SK-N-SH treated with all-trans-retinoic acid at 6 μM for 48 hours (cell line): ENCODE measurements around the gene HYPK.

Experiments used
- ATAC-seq: fragments of 200-7000 bp; cut with Tn5 transposase; 3 replicates; pipeline ENCODE4 v1.9.1; 2020; ENCODE audit warnings: mild to moderate bottlenecking, moderate library complexity
- BACH2 ChIP-seq: fragments of 250-450 bp; sonication (Bioruptor Pico); IDR thresholded peaks from 2 replicates; pipeline ENCODE4 v1.9.0; 2021; ENCODE audit warnings: mild to moderate bottlenecking, borderline replicate concordance
- ESRRG ChIP-seq: fragments of 250-450 bp; sonication (Bioruptor Pico); IDR thresholded peaks from 2 replicates; pipeline ENCODE4 v1.6.1; 2021; ENCODE audit warnings: mild to moderate bottlenecking
- GLIS3 ChIP-seq: fragments of 250-450 bp; sonication (Bioruptor Pico); IDR thresholded peaks from 2 replicates; pipeline ENCODE4 v1.5.0; 2020; ENCODE audit warnings: mild to moderate bottlenecking, moderate library complexity
- ISL1 ChIP-seq: fragments of 250-450 bp; sonication (Bioruptor Pico); IDR thresholded peaks from 2 replicates; pipeline ENCODE4 v2.1.2; 2022; ENCODE audit warnings: mild to moderate bottlenecking, moderate library complexity
- OSR1 ChIP-seq: fragments of 250-450 bp; sonication (Bioruptor Pico); IDR thresholded peaks from 2 replicates; pipeline ENCODE4 v1.8.0; 2022; ENCODE audit warnings: moderate library complexity, mild to moderate bottlenecking, inconsistent platforms
- RARB ChIP-seq: fragments of 250-450 bp; sonication (Bioruptor Pico); IDR thresholded peaks from 2 replicates; pipeline ENCODE4 v1.8.0; 2021; ENCODE audit warnings: mild to moderate bottlenecking, moderate library complexity
- SNAI2 ChIP-seq: fragments of 250-450 bp; sonication (Bioruptor Pico); IDR thresholded peaks from 2 replicates; pipeline ENCODE4 v1.5.0; 2020; ENCODE audit warnings: mild to moderate bottlenecking, moderate library complexity
- TOX ChIP-seq: fragments of 250-450 bp; sonication (Bioruptor Pico); IDR thresholded peaks from 2 replicates; pipeline ENCODE4 v1.8.0; 2021; ENCODE audit warnings: mild to moderate bottlenecking, moderate library complexity, borderline replicate concordance
- ZFP3 ChIP-seq: fragments of 250-450 bp; sonication (Bioruptor Pico); IDR thresholded peaks from 2 replicates; pipeline ENCODE4 v1.5.0; 2020; ENCODE audit warnings: mild to moderate bottlenecking, moderate library complexity
- ZFP30 ChIP-seq: fragments of 450-650 bp; formaldehyde crosslinking; IDR thresholded peaks from 2 replicates; pipeline ENCODE4 v1.5.0; 2022; ENCODE audit warnings: mild to moderate bottlenecking, moderate library complexity
- ZNF70 ChIP-seq: fragments of 450-650 bp; formaldehyde crosslinking; IDR thresholded peaks from 2 replicates; pipeline ENCODE4 v1.5.0; 2020; ENCODE audit warnings: mild to moderate bottlenecking, moderate library complexity
- ZNF8 ChIP-seq: fragments of 450-650 bp; formaldehyde crosslinking; IDR thresholded peaks from 2 replicates; pipeline ENCODE4 v1.5.0; 2020; ENCODE audit warnings: mild to moderate bottlenecking, moderate library complexity
- TF ChIP-seq, protein P1 (sequence below): fragments of 250-450 bp; sonication (Bioruptor Pico); IDR thresholded peaks from 2 replicates; pipeline ENCODE4 v1.5.1; 2021; ENCODE audit warnings: mild to moderate bottlenecking, moderate library complexity

HYPK gene

DNA sequence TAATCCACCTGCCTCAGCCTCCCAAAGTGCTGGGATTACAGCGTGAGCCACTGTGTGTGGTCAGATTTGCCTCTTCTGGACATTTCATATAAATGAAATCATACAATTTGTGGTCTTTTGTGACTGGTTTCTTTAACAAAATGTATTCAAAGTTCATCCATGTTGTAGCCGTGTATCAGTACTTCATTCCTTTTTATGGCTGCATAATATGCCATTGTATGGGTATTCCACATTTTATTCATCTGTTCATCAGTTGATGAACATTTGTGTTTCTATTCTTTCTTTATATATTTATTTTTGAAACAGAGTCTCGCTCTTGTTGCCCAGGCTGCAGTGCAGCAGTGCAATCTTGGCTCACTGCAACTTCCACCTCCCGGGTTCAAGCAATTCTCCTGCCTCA lies 52.2 kb downstream of the HYPK start:
- TF ChIP-seq OSR1 (CRISPR knock-in tag) (no peak), ZNF70 (CRISPR knock-in tag) (no peak), ZFP30 (CRISPR knock-in tag) (no peak), ZFP3 (no peak), RARB (CRISPR knock-in tag) (no peak), BACH2 (CRISPR knock-in tag) (no peak), ISL1 (CRISPR knock-in tag) (no peak), GLIS3 (no peak), TOX (no peak), ZNF8 (CRISPR knock-in tag) (no peak), SNAI2 (CRISPR knock-in tag) (no peak), ESRRG (no peak)
- TF ChIP-seq, protein P1, sequence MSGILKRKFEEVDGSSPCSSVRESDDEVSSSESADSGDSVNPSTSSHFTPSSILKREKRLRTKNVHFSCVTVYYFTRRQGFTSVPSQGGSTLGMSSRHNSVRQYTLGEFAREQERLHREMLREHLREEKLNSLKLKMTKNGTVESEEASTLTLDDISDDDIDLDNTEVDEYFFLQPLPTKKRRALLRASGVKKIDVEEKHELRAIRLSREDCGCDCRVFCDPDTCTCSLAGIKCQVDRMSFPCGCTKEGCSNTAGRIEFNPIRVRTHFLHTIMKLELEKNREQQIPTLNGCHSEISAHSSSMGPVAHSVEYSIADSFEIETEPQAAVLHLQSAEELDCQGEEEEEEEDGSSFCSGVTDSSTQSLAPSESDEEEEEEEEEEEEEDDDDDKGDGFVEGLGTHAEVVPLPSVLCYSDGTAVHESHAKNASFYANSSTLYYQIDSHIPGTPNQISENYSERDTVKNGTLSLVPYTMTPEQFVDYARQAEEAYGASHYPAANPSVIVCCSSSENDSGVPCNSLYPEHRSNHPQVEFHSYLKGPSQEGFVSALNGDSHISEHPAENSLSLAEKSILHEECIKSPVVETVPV (CRISPR knock-in tag) = no peak
- no peak for ATAC-seq
